Measurements from ENCODE around the gene MPO.

The MPO gene

GRCh38 chr17:58319173-58320162 lies 38.7 kb upstream of the MPO start:
- DNase-seq (ENCODE audit: low spot score): no peak

GRCh38 chr17:58318627-58319172 lies 38.0 kb upstream of the MPO start:
- no peak for DNase-seq (ENCODE audit: low spot score)

DNA sequence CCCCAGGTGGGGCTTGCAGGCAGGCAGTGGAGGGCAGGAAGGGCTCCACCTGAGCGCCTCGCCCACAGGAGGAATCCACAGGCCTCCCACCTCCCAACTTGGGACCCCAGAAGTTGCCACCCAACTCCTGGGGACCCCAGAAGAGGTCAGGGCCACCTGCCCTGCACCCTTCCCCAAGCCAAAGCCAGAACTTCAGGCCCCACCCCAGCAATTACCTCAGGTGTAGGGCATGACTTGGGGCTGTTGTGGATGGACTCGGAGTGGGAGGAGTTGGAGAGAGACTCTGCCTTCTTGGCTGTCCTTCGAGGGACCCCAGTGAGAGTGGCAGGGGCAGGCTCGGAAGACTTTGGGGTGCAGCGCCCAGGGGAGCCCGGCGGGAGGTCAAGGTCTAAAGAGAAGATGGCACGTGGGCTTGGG lies 37.3 kb upstream of the MPO start:
- DNase-seq (ENCODE audit: low spot score): no peak

GRCh38 chr17:58317421-58318064 lies 36.8 kb upstream of the MPO start:
- DNase-seq (ENCODE audit: low spot score): no peak

- DNase-seq (ENCODE audit: low spot score): no peak
Observed at GRCh38 chr17:58316260-58316960, 35.7 kb upstream of the MPO start.

- DNase-seq (ENCODE audit: low spot score): no peak
Observed at GRCh38 chr17:58315750-58316149, 35.0 kb upstream of the MPO start.

DNA sequence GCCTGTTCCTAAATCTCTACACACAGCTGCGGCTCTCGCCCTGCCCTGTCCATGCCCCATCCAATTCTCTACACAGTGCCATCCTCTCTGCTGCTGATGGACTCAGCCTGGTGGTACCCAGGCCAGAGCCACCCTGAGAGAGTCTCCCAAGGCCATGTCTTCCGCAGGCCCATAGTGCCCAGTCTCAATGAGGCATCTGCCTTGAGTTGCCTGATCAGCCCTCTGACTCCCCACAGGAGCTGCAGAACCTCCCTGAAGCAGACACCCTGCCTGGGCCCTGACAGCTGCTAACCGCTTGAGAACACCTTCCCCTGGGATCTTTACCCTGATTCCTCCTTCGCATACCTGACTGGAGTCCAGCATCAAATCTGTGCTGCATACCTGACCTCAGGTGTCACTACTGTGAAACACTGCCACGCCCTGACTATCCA lies 34.6 kb upstream of the MPO start:
- DNase-seq (ENCODE audit: low spot score): no peak

GRCh38 chr17:58314706-58315015 lies 33.9 kb upstream of the MPO start:
- no peak for DNase-seq (ENCODE audit: low spot score)

GRCh38 chr17:58313815-58314705 lies 33.3 kb upstream of the MPO start:
- DNase-seq (ENCODE audit: low spot score): no peak

DNA sequence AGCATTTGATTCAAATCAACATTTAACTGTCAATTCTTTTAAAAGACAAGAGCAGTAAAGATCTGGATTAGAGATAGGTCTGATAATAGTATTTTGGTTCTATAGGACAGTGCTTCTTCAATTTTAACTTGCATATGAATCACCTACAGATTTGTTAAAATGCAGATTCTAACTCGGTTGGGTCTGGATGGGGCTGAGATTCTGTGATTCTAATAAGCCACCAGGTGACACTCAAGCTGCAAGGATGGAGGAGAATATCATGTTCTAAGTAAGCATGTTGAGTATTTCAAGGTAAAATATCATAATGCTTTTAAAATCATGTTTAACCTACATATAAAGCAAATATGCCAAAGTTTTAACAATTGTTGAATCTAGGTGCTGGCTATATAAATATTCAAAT lies 32.1 kb upstream of the MPO start:
- DNase-seq (ENCODE audit: low spot score): no peak

DNA sequence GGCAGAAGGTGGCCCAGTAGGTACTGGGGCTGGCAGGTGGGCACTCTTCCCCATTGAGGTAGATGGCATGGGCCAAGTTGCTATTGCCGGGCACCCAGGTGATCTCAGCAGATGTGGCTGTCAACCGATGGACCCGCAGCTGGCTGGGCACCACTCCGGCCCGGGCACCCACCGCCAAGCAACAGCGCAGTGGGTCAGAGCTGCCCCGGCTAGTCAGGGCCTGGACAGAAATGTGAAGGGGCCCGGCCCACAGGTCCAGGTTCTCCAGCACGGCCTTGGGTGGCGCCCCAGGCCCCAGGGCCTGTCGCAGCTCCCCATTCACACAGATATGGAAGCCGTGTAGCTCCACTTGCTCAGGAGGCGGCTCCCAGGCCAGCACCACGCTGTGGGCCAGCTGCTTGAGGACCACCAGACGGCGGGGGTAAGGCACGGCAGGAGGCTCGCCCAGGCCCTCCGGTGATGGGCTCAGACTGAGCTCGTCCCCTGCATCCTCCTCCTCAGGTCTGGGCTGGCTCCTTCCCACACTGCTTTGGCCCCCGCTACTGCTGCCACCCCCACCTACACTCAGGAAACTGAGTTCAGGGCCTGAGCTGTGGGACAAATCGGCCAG lies 31.4 kb upstream of the MPO start:
- DNase-seq (ENCODE audit: low spot score): no peak

- DNase-seq (ENCODE audit: low spot score): no peak
Observed at GRCh38 chr17:58311429-58311894, 30.7 kb upstream of the MPO start.

GRCh38 chr17:58310511-58311428 lies 30.0 kb upstream of the MPO start:
- DNase-seq (ENCODE audit: low spot score): no peak

GRCh38 chr17:58309918-58310259 lies 29.2 kb upstream of the MPO start:
- DNase-seq (ENCODE audit: low spot score): no peak

- no peak for DNase-seq (ENCODE audit: low spot score)
Observed at GRCh38 chr17:58308985-58309917, 28.5 kb upstream of the MPO start.

- no peak for DNase-seq (ENCODE audit: low spot score)
Observed at GRCh38 chr17:58308173-58308984, 27.6 kb upstream of the MPO start.

- no peak for DNase-seq (ENCODE audit: low spot score)
Observed at GRCh38 chr17:58307468-58308172, 26.9 kb upstream of the MPO start.
